ENCODE measurements around the gene UCHL5.
"Not testable (repeated sequence)": the region's sequence is repeated elsewhere in the genome, so short reads cannot be mapped to it uniquely, and the experiment has no call there.

The UCHL5 gene

GRCh38 chr1:193062698-193063463, 3.7 kb upstream of the UCHL5 start:
- no peak for DNase-seq

- DNase-seq = no peak
Measured at GRCh38 chr1:193060938-193061337, 1.8 kb upstream of the UCHL5 start.

GRCh38 chr1:193060406-193060805, 1.2 kb upstream of the UCHL5 start:
- no peak for DNase-seq

GRCh38 chr1:193060115-193060403, 899 bp upstream of the UCHL5 start:
- DNase-seq = no peak

GRCh38 chr1:193058529-193059281, 455 bp downstream of the UCHL5 start:
- peak; percentile 48 to 57 for DNase-seq

GRCh38 chr1:193054169-193054675, 4.9 kb downstream of the UCHL5 start:
- DNase-seq = no peak

GRCh38 chr1:193048913-193049312, 10.2 kb downstream of the UCHL5 start:
- DNase-seq = not testable (repeated sequence)

GRCh38 chr1:193042766-193043691, 16.1 kb downstream of the UCHL5 start:
- no peak for DNase-seq

- DNase-seq = no peak
Measured at GRCh38 chr1:193040011-193040410, 19.1 kb downstream of the UCHL5 start.

GRCh38 chr1:193036337-193037047, 22.7 kb downstream of the UCHL5 start:
- DNase-seq = no peak

- DNase-seq = no peak
Measured at GRCh38 chr1:193033610-193034009, 25.6 kb downstream of the UCHL5 start.

GRCh38 chr1:193032643-193033427, 26.3 kb downstream of the UCHL5 start:
- DNase-seq = not testable (repeated sequence)

- no peak for DNase-seq
Measured at GRCh38 chr1:193031431-193031830, 27.7 kb downstream of the UCHL5 start.

GRCh38 chr1:193030280-193030679, 28.9 kb downstream of the UCHL5 start:
- no peak for DNase-seq

GRCh38 chr1:193025218-193025617, 33.9 kb downstream of the UCHL5 start:
- no peak for DNase-seq

GRCh38 chr1:193019442-193020026, 39.6 kb downstream of the UCHL5 start:
- peak in 1 of 2 donors; percentile 35 for DNase-seq

- no peak for DNase-seq
Measured at GRCh38 chr1:193016788-193017187, 42.4 kb downstream of the UCHL5 start.

GRCh38 chr1:193014400-193014799, 44.8 kb downstream of the UCHL5 start:
- DNase-seq = no peak

GRCh38 chr1:193013707-193014106, 45.5 kb downstream of the UCHL5 start:
- DNase-seq = no peak

- no peak for DNase-seq
Measured at GRCh38 chr1:193013005-193013404, 46.2 kb downstream of the UCHL5 start.

GRCh38 chr1:193011406-193011805, 47.8 kb downstream of the UCHL5 start:
- DNase-seq = no peak
